Astrocyte (in vitro differentiated cells and primary cell): ENCODE measurements around the gene UGT1A8.

Experiments
- EZH2 ChIP-seq: IDR thresholded peaks from 2 replicates; pipeline ENCODE4 v1.6.1; 2012; ENCODE audit warnings: mild to moderate bottlenecking, low read length, inconsistent platforms; ENCODE audit not compliant: insufficient read depth
- TF ChIP-seq, protein P1 (sequence below): IDR thresholded peaks from 2 replicates; pipeline ENCODE4 v1.5.1; 2011; ENCODE audit warnings: low read depth, mild to moderate bottlenecking, inconsistent platforms, low read length, moderate library complexity; ENCODE audit not compliant: insufficient read depth

DNA sequence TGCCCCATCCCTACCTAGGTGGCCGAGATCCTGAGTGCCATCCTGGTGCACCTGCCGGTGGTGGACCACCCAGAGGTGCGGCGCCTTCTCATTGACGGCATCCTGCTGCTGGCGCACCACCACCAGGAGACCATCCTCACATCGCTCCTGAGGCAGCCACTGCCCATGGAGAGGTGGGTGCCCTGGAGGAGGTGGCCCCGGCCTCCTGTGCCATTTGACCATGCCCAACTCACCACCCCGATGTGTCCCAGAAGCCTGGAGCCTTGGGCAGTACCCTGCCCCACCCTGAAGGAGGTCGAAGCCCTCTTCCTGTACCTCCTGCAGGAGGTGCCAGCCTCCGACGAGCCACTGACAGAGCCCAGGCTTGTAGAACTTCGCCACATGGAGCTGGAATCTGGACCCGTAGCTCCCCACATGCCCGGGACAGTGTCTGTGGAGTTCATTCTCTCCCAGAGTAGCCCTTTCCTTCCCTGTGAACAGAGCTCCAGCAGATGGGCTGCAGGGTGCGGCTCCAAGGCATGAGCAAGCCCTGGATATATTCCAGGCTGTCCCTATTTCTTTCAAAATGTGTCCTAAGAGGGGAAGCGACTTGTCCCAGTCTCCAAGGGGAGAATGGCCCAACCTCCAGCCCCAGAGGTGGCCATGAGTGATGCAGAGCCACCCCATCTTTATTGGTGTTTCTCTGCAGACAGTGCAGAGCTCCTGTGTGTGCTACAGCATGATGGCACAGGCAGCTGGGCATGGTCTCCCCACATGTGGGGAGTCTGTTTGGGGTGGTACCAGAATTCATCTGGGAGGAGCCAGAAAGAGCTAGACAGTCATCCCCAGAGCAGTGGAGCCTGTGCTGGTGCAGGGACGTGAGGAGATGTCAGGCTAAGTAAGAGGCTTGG, 202.7 kb downstream of the UGT1A8 start:
- TF ChIP-seq, protein P1, sequence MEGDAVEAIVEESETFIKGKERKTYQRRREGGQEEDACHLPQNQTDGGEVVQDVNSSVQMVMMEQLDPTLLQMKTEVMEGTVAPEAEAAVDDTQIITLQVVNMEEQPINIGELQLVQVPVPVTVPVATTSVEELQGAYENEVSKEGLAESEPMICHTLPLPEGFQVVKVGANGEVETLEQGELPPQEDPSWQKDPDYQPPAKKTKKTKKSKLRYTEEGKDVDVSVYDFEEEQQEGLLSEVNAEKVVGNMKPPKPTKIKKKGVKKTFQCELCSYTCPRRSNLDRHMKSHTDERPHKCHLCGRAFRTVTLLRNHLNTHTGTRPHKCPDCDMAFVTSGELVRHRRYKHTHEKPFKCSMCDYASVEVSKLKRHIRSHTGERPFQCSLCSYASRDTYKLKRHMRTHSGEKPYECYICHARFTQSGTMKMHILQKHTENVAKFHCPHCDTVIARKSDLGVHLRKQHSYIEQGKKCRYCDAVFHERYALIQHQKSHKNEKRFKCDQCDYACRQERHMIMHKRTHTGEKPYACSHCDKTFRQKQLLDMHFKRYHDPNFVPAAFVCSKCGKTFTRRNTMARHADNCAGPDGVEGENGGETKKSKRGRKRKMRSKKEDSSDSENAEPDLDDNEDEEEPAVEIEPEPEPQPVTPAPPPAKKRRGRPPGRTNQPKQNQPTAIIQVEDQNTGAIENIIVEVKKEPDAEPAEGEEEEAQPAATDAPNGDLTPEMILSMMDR: no peak
- TF ChIP-seq EZH2: no peak
